GM10266 (cell line): ENCODE results near the gene KBTBD2.

ENCODE experiments used
- DNase-seq: peaks from one replicate; pipeline ENCODE4 v3.0.0; 2012; ENCODE audit errors: extremely low spot score
- TF ChIP-seq, protein P1 (sequence below): IDR thresholded peaks from 2 replicates; pipeline ENCODE4 v1.5.1; 2012; ENCODE audit warnings: mild to moderate bottlenecking, low read depth; ENCODE audit not compliant: control insufficient read depth, insufficient read depth; ENCODE audit errors: missing control alignments

KBTBD2 gene

DNA sequence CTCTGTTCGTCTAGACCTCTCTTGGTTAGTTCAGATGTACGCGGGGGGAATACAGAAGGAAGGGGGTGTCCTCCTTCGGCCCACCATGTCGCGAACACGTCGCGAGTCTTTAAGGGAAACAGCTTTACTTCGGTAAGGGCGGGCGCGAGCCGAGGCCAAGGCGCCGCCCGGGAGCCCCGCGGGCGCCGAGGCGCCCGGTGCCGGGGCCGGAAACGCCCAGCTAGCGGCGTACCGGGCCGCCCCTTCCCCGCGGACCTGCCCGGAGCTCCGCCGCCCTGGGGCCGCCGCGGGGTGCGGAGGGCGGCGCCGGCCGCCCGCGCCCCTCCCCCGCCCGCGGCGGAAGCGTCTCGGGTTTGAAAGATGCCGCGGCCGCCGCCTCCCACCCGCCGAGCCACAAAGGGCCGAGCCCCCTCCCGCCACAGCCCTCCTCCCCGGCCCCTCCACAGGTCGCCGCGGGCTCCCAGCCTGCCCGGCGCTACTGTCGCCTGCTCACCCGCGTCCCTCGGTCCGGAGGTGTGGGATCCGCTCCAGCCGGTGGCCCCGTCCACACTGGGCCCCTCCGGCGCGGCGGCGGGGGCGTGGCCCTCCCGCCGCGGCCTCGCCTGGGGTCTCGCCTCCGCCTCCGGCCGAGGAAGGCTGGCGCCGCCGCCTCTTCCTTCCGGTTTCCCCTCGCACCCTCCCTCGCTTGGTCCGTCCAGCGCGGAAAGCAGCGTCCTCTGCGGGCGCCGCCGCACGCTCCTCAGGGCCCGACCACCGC, at the start of gene KBTBD2:
KBTBD2 (minus strand) TSS at position 718 of the 757 bp plus-strand sequence. CDS start 12,156 bp downstream, outside the sequence.
- peak; percentile 88 for DNase-seq
- TF ChIP-seq, protein P1, sequence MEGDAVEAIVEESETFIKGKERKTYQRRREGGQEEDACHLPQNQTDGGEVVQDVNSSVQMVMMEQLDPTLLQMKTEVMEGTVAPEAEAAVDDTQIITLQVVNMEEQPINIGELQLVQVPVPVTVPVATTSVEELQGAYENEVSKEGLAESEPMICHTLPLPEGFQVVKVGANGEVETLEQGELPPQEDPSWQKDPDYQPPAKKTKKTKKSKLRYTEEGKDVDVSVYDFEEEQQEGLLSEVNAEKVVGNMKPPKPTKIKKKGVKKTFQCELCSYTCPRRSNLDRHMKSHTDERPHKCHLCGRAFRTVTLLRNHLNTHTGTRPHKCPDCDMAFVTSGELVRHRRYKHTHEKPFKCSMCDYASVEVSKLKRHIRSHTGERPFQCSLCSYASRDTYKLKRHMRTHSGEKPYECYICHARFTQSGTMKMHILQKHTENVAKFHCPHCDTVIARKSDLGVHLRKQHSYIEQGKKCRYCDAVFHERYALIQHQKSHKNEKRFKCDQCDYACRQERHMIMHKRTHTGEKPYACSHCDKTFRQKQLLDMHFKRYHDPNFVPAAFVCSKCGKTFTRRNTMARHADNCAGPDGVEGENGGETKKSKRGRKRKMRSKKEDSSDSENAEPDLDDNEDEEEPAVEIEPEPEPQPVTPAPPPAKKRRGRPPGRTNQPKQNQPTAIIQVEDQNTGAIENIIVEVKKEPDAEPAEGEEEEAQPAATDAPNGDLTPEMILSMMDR, result peak; percentile 39

DNA sequence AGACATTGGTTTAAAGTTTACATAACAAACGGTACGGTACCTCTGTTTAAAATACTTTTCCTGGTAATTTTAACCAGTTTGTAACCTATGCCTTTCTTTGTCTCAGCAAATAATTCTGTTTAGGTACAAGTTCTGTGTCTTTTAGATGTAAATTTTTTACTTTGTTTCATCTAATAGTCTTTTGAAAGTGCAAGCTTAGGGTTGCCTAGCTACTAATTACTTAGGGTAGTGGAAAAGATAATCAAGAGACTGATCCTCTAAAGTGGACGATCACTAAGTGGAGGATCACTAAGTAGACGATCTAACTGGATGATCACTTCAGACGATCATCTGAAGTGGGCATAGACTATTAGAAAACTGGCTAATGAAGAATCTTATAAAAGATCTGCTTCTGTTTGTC, 49.6 kb upstream of the KBTBD2 start:
- no peak for DNase-seq
- TF ChIP-seq, protein P1, result no peak

DNA sequence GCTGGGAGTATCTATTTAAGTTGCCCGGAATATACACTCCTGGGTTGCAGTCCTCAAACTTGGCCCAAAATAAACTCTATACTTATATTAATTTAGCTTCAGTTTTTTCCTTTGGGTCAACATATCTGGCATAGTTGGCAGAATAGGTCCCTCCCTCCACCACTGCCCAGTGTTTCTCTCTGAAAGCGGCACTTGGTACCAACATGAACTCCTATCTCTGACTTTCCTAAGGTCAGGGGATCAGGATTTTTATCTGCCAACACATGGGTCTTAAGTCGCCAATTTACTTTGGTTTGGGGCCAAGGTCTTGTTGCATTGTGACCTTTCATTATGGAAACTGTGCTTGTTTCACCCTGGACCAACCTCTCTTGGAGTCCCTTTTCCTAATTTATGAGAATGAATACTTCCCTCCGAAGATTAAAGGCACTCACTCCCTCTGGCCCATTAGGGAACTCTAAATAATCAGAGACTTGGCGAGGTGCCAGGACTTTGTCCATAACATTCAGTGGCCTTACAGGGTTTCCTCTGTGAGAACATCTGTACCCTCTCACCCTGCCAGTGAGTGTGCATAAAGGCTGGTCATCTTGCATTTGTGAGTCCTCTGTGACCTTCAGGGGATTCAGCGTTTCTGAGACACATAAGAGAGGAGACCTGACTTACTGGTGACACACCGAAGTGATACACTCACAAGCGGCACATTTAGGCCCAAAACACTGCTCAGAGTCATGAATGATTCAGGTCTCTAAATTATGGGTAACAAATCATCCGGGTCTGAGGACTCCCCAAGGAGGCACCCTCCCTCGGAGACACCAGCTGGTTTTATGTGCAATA, 46.0 kb upstream of the KBTBD2 start:
- DNase-seq, result no peak

DNA sequence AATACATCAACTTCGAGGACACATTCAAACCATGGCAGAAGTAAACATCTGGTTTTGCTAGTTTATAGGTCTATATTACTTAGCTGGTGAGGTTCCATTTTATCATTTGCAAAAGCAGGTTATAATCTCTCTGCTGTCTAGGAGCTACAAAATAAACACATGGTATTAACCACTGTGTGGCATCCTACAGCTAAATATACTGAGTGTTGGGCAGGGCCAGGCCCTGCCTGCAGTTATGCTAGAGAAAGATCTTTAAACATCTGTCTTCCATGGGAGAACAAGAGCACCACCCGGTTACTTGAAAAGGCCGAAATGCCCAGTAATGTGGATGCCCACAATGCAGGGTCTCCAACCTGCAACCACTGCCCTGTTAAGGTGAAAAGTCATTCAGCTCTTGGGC, 45.1 kb upstream of the KBTBD2 start:
- DNase-seq, result no peak
- TF ChIP-seq, protein P1, result no peak

More for the DNA sequence above, 46.0 kb upstream of the KBTBD2 start:
- TF ChIP-seq, protein P1, result no peak

DNA sequence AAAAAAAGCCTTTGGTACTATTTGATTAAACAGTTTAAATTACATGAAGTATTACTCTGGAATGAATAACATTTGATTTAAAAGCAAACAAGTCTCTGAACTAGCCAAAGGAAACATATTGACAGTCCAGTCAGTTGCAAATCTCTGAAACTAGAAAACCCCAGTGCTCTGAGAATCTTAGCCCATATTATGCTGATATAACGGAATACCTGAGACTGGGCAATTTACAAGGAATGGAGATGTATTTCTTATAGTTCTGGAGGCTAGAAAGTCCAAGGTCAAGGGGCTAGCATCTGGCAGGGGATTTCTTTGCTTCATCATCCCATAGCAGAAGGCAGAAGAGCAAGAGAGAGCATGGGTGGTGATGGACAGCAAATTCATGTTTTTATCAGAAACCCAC, 44.0 kb upstream of the KBTBD2 start:
- DNase-seq, result no peak
- TF ChIP-seq, protein P1, result no peak

DNA sequence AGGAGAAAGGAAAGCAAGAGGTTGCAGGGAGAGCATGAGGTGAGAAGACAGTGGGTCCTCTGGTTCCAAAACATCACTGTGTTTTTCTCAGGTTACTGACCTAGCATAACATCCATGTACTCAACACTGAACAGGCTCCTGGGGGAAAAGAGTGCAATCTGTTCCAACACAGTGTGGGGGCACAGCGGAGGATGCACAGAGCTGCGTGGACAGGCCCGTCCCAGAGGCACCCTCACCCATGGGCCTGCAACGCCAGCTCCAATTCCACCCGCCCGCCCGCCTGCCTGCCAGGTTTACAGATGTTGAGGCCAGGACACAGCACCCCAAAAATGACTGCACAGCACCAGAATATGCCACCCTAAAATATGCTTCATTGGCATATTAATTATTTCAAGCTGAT, 38.8 kb upstream of the KBTBD2 start:
- no peak for DNase-seq
- TF ChIP-seq, protein P1, result no peak

DNA sequence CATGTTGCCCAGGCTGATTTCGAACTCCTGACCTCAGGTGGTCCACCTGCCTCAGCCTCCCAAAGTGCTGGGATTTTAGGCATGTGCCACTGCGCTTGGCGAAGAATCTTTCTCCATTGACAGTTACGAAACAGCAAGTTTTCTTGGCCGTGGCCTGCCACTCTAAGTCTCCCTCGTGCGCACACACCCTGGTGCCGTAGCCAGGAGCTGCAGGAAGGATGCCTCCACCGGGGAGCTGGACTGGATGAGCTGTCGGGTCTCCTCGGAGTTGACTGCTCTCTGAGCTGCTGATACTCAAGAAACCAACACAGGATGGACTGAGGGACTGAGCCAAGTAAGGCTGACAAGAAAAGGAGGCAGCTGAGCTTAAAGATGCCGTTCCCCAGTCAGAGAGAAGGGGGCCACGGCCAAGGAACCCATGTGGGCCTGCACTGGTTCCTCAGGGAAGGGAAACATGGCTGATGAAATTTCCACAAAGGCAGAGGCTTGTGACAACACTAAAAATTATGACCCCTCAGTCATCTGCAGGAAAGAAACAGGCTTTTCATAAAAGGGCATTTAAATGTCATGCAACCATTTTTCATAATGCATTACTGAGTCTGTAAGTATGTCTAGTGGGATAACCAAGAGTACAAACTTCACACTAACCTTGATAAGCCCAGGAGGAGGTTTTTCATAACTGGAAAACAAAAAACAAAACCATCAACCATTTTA, 38.0 kb upstream of the KBTBD2 start:
- no peak for DNase-seq
- TF ChIP-seq, protein P1, result no peak
